ENCODE results near the gene ZBED1. TPM values are rescaled to one million over a fixed set of nuclear protein-coding genes. Genes with fewer than 3 reads are reported as not detected.

Gene ZBED1
- total and polyA plus RNA-seq, 4 donors = 15.9 to 49.0 (median 26.9) TPM

DNA sequence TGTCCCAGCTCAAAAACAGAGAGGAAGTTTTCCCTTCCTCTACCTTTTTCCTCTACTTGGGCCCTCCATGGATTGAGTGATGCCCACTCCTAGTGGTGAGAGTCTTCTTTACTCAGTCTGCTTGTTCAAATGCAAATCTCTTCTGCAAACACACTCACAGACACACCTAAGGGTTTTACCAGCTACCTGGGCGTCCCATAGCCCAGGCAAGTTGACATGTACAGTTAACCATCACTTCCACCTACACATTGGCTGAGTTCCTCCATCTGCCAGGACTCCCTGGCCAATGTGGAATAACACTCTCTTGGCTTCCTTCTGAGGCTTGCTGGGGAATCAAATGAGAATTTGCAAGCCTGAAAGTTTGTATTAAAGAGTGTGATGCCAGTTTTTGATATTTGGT lies 45.7 kb upstream of the ZBED1 start (continued):
- TF ChIP-seq, protein P1, sequence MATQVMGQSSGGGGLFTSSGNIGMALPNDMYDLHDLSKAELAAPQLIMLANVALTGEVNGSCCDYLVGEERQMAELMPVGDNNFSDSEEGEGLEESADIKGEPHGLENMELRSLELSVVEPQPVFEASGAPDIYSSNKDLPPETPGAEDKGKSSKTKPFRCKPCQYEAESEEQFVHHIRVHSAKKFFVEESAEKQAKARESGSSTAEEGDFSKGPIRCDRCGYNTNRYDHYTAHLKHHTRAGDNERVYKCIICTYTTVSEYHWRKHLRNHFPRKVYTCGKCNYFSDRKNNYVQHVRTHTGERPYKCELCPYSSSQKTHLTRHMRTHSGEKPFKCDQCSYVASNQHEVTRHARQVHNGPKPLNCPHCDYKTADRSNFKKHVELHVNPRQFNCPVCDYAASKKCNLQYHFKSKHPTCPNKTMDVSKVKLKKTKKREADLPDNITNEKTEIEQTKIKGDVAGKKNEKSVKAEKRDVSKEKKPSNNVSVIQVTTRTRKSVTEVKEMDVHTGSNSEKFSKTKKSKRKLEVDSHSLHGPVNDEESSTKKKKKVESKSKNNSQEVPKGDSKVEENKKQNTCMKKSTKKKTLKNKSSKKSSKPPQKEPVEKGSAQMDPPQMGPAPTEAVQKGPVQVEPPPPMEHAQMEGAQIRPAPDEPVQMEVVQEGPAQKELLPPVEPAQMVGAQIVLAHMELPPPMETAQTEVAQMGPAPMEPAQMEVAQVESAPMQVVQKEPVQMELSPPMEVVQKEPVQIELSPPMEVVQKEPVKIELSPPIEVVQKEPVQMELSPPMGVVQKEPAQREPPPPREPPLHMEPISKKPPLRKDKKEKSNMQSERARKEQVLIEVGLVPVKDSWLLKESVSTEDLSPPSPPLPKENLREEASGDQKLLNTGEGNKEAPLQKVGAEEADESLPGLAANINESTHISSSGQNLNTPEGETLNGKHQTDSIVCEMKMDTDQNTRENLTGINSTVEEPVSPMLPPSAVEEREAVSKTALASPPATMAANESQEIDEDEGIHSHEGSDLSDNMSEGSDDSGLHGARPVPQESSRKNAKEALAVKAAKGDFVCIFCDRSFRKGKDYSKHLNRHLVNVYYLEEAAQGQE (IDR thresholded peaks at IDR 0.05) = no peak
- no peak for TF ChIP-seq SP1 (IDR thresholded peaks at IDR 0.05)
- no peak for TF ChIP-seq NR2F2 (IDR thresholded peaks at IDR 0.05)
- TF ChIP-seq, protein P2, sequence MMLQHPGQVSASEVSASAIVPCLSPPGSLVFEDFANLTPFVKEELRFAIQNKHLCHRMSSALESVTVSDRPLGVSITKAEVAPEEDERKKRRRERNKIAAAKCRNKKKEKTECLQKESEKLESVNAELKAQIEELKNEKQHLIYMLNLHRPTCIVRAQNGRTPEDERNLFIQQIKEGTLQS (IDR thresholded peaks at IDR 0.05) = no peak
- TF ChIP-seq TAF1 (conservative IDR thresholded peaks at IDR 0.05) = no peak
- no peak for TF ChIP-seq FOXA1 (IDR thresholded peaks at IDR 0.05)
- no peak for TF ChIP-seq GABPA (IDR thresholded peaks at IDR 0.05 in 1 of 2, conservative IDR thresholded peaks at IDR 0.05 in 1 of 2)
- no peak for TF ChIP-seq RXRA (IDR thresholded peaks at IDR 0.05)
- no peak for TF ChIP-seq RAD21 (IDR thresholded peaks at IDR 0.05)

DNA sequence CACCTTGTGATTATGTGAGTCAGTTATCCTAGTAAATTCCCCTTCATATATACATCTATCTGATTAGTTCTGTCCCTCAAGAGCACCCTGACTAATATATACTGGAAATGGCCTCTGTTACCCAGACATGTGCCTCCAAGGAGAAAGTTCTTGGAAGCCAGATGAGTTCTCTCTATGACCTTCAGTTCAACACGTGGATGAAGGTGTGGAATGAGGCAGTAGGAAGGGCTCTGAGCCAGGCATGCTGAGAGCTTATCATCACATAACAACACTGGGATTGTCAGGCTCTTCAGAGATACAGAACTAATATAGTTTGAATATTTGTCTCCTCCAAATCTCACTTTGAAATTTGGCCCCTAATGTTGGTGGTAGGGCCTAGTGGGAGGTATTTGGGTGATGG lies 44.4 kb upstream of the ZBED1 start:
- Histone ChIP-seq H3K9me3 (ENCODE audit: control insufficient read depth in 4 of 4, low read length in 3 of 4) (no peaks in the 10 kb centered on the region), H3K9ac (ENCODE audit: low read depth in 1 of 2, low read length in 2 of 2) (no peak overlapping the region), H3K4me3 (ENCODE audit: low read depth in 1 of 3, low read length in 3 of 3) (no peak overlapping the region), H3K36me3 (ENCODE audit: control insufficient read depth in 4 of 4, insufficient read depth in 3 of 4, low read depth in 1 of 4, low read length in 3 of 4) (no peaks in the 10 kb centered on the region), H3K27ac (ENCODE audit: low read depth in 1 of 2, low read length in 2 of 2) (no peak overlapping the region), H3K27me3 (ENCODE audit: control insufficient read depth in 4 of 4, insufficient read depth in 4 of 4, low read length in 3 of 4) (no peaks in the 10 kb centered on the region), H3K4me1 (ENCODE audit: control insufficient read depth in 4 of 4, insufficient read depth in 4 of 4, low read length in 3 of 4) (peaks cover 0 to 3% (median 2%) of the 10 kb centered on the region in 4 donors)
- 48% methylated on average over 1 of the region's 1 CpG for WGBS
- TF ChIP-seq, protein P3, sequence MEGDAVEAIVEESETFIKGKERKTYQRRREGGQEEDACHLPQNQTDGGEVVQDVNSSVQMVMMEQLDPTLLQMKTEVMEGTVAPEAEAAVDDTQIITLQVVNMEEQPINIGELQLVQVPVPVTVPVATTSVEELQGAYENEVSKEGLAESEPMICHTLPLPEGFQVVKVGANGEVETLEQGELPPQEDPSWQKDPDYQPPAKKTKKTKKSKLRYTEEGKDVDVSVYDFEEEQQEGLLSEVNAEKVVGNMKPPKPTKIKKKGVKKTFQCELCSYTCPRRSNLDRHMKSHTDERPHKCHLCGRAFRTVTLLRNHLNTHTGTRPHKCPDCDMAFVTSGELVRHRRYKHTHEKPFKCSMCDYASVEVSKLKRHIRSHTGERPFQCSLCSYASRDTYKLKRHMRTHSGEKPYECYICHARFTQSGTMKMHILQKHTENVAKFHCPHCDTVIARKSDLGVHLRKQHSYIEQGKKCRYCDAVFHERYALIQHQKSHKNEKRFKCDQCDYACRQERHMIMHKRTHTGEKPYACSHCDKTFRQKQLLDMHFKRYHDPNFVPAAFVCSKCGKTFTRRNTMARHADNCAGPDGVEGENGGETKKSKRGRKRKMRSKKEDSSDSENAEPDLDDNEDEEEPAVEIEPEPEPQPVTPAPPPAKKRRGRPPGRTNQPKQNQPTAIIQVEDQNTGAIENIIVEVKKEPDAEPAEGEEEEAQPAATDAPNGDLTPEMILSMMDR (IDR thresholded peaks at IDR 0.05; ENCODE audit: low read depth, low read length, missing input control) = no peak
- no peak for TF ChIP-seq RXRA (IDR thresholded peaks at IDR 0.05)
- no peak for TF ChIP-seq EGR1 (IDR thresholded peaks at IDR 0.05; ENCODE audit: low read depth in 2 of 2)
- no peak for TF ChIP-seq YY1 (IDR thresholded peaks at IDR 0.05)
- TF ChIP-seq SP1 (IDR thresholded peaks at IDR 0.05) = no peak
- TF ChIP-seq, protein P4, sequence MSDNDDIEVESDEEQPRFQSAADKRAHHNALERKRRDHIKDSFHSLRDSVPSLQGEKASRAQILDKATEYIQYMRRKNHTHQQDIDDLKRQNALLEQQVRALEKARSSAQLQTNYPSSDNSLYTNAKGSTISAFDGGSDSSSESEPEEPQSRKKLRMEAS (IDR thresholded peaks at IDR 0.05) = no peak
- TF ChIP-seq, protein P5, sequence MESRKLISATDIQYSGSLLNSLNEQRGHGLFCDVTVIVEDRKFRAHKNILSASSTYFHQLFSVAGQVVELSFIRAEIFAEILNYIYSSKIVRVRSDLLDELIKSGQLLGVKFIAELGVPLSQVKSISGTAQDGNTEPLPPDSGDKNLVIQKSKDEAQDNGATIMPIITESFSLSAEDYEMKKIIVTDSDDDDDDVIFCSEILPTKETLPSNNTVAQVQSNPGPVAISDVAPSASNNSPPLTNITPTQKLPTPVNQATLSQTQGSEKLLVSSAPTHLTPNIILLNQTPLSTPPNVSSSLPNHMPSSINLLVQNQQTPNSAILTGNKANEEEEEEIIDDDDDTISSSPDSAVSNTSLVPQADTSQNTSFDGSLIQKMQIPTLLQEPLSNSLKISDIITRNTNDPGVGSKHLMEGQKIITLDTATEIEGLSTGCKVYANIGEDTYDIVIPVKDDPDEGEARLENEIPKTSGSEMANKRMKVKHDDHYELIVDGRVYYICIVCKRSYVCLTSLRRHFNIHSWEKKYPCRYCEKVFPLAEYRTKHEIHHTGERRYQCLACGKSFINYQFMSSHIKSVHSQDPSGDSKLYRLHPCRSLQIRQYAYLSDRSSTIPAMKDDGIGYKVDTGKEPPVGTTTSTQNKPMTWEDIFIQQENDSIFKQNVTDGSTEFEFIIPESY (IDR thresholded peaks at IDR 0.05) = no peak
- TF ChIP-seq FOXA1 (IDR thresholded peaks at IDR 0.05) = no peak
- no peak for TF ChIP-seq FOXA2 (IDR thresholded peaks at IDR 0.05)
- TF ChIP-seq GABPA (IDR thresholded peaks at IDR 0.05 in 1 of 2, conservative IDR thresholded peaks at IDR 0.05 in 1 of 2) = no peak
- TF ChIP-seq, protein P2 (IDR thresholded peaks at IDR 0.05) = no peak
- no peak for TF ChIP-seq TAF1 (conservative IDR thresholded peaks at IDR 0.05)
- TF ChIP-seq NR2F2 (IDR thresholded peaks at IDR 0.05) = no peak
- no peak for TF ChIP-seq HNF4A (conservative IDR thresholded peaks at IDR 0.05)
- TF ChIP-seq RAD21 (IDR thresholded peaks at IDR 0.05) = no peak
- no peak for TF ChIP-seq JUND (IDR thresholded peaks at IDR 0.05)
- DNase-seq (ENCODE audit: low spot score) = no peak
